T-helper 2 cell (primary cell): ENCODE data around the gene ATXN1.

Source experiments
- DNase-seq, 5 experiments: peaks; one replicate each; pipeline versions ENCODE4 v3.0.0 to v3.0.0-alpha.2; 2012 to 2022

Gene ATXN1

GRCh38 chr6:16600701-16601100 is 160.6 kb downstream of the ATXN1 start:
- DNase-seq, result no peak

GRCh38 chr6:16600026-16600425 is 161.2 kb downstream of the ATXN1 start:
- peak in 1 of 5 experiments; percentile 46 for DNase-seq

- DNase-seq, result no peak
Observed at GRCh38 chr6:16596616-16597331, 164.5 kb downstream of the ATXN1 start.

GRCh38 chr6:16595514-16596120 is 165.6 kb downstream of the ATXN1 start:
- DNase-seq, result no peak

GRCh38 chr6:16594849-16595248 is 166.4 kb downstream of the ATXN1 start:
- DNase-seq, result no peak

GRCh38 chr6:16592223-16592911 is 168.9 kb downstream of the ATXN1 start:
- no peak for DNase-seq

GRCh38 chr6:16591396-16592222 is 169.7 kb downstream of the ATXN1 start:
- peak in 2 of 5 experiments; percentile 18 to 35 for DNase-seq

- no peak for DNase-seq
Observed at GRCh38 chr6:16585805-16586204, 175.5 kb downstream of the ATXN1 start.

GRCh38 chr6:16583144-16583762 is 178.0 kb downstream of the ATXN1 start:
- no peak for DNase-seq

- DNase-seq, result no peak
Observed at GRCh38 chr6:16582446-16583143, 178.7 kb downstream of the ATXN1 start.

- no peak for DNase-seq
Observed at GRCh38 chr6:16578695-16579285, 182.5 kb downstream of the ATXN1 start.

GRCh38 chr6:16576451-16577368 is 184.6 kb downstream of the ATXN1 start:
- DNase-seq, result no peak

- DNase-seq, result no peak
Observed at GRCh38 chr6:16575655-16576054, 185.6 kb downstream of the ATXN1 start.

GRCh38 chr6:16572943-16573342 is 188.3 kb downstream of the ATXN1 start:
- no peak for DNase-seq

GRCh38 chr6:16572317-16572716 is 188.9 kb downstream of the ATXN1 start:
- DNase-seq, result no peak

- no peak for DNase-seq
Observed at GRCh38 chr6:16570946-16571345, 190.3 kb downstream of the ATXN1 start.

- no peak for DNase-seq
Observed at GRCh38 chr6:16570221-16570553, 191.1 kb downstream of the ATXN1 start.

- no peak for DNase-seq
Observed at GRCh38 chr6:16568128-16568527, 193.1 kb downstream of the ATXN1 start.

- no peak for DNase-seq
Observed at GRCh38 chr6:16567071-16567470, 194.2 kb downstream of the ATXN1 start.

- no peak for DNase-seq
Observed at GRCh38 chr6:16564436-16564835, 196.8 kb downstream of the ATXN1 start.
